Coronary artery (tissue), 2 donors: ENCODE measurements around the gene FRMD1.
A peak's percentile ranks its signal among the peaks of the same experiment; 100 is the strongest.
"Not testable (repeated sequence)": the region's sequence is repeated elsewhere in the genome, so short reads cannot be mapped to it uniquely, and the experiment has no call there.

Experiments
- DNase-seq: peaks from one replicate; pipeline ENCODE4 v3.0.0-alpha.2; 2017; ENCODE audit warnings: low spot score
- H3K27ac ChIP-seq, 2 donors: fragments of 200-600 bp; sonication (generic); one replicate each; pipeline ENCODE4 v1.5.1; 2016 to 2019
- H3K4me3 ChIP-seq: fragments of 200-600 bp; sonication (generic); 2 replicates; pipeline ENCODE4 v1.5.1; 2016; ENCODE audit warnings: mild to moderate bottlenecking, moderate library complexity
- CTCF ChIP-seq: fragments of 200-600 bp; sonication (generic); IDR thresholded peaks from one replicate; pipeline ENCODE4 v1.5.1; 2019; ENCODE audit warnings: antibody characterized with exemption

Gene FRMD1

GRCh38 chr6:168084465-168085160 is 5.6 kb upstream of the FRMD1 start:
- TF ChIP-seq CTCF, result no peak
- Histone ChIP-seq H3K4me3 (no peak overlapping the region), H3K27ac (no peak overlapping the region)
- no peak for DNase-seq

DNA sequence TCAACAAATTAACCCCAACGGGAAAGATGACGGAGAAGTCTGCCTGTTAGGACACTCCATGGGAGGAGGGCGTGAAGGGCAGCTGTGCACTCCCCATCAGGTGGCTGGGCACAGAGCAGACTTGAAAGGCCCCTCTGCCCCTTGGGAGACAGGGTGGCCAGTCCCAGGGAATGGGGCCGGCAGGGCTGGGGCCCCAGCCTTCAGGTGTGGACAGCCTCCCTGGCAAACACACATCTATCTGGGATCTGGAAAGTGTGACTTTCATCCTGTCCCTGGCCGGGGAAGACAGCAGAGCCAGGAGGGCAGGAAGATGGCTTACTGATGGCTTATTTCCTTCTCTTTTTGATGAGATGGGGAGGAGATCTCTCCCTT is 4.5 kb upstream of the FRMD1 start:
- Histone ChIP-seq H3K4me3 (no peak overlapping the region), H3K27ac (no peak overlapping the region)
- TF ChIP-seq CTCF, result no peak
- no peak for DNase-seq

GRCh38 chr6:168082860-168083513 is 4.0 kb upstream of the FRMD1 start:
- no peak overlapping the region for H3K4me3 ChIP-seq
- DNase-seq, result no peak
- TF ChIP-seq CTCF, result no peak
- H3K27ac ChIP-seq, result no peak overlapping the region

DNA sequence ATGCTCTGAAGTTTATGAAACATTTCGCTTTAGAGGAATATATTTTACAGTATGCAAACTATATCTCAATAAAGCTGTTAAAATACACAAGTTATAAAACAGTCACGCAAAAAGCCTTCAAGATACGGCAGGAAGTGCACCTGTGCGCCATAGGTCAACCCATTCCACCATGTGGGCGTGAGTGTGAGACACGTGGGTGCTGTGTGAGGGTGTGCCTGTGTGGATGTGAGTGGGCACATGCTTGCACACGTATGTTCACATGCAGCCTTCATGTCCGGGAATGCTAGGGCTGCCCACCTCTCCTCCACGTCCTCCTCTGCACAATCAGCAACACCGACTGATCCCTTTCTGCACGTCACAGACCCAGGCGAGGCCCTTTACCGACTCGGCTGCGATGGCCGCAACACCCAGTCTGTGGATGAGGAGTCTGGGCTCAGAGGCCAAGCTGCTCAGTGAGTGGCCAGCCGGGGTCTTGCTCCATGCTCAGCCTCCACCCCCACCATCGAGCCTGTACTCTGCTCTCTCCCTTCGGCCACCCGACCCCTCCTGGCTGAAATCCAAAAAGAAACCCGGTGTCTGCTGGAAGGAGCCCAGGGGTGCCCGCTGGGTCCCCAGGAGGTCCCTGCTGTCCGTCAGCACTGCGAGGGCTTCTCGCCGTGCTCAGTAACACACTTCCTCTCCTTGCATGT is 3.0 kb upstream of the FRMD1 start:
- no peak overlapping the region for H3K27ac ChIP-seq
- no peak overlapping the region for H3K4me3 ChIP-seq
- TF ChIP-seq CTCF, result no peak
- no peak for DNase-seq

GRCh38 chr6:168080393-168081077 is 1.5 kb upstream of the FRMD1 start:
- TF ChIP-seq CTCF, result no peak
- DNase-seq, result no peak

GRCh38 chr6:168078175-168078942 is 653 bp downstream of the FRMD1 start:
- H3K27ac ChIP-seq, result peak overlapping the region in 1 of 2 donors; percentile 16
- TF ChIP-seq CTCF, result no peak
- H3K4me3 ChIP-seq, result peak overlapping the region; percentile 21
- DNase-seq, result no peak

More at GRCh38 chr6:168080393-168081077, 1.5 kb upstream of the FRMD1 start:
- H3K27ac ChIP-seq, result no peak overlapping the region
- no peak overlapping the region for H3K4me3 ChIP-seq

- not testable (repeated sequence) for DNase-seq, H3K4me3 ChIP-seq, H3K27ac ChIP-seq
These were observed 1.6 kb downstream of the FRMD1 start for GRCh38 chr6:168077401-168077800.
